ENCODE data around the gene TUBGCP2. TPM values are rescaled to one million over a fixed set of nuclear protein-coding genes. Genes with fewer than 3 reads are reported as not detected.
A peak's percentile ranks its signal among the peaks of the same experiment; 100 is the strongest.
"Not testable (repeated sequence)": the region's sequence is repeated elsewhere in the genome, so short reads cannot be mapped to it uniquely, and the experiment has no call there.

The TUBGCP2 gene
- total and polyA plus RNA-seq, 2 donors from 2014 or later: 61.4 to 93.3 TPM

- H3K27ac ChIP-seq (ENCODE audit: low read depth in 2 of 2, low read length in 2 of 2): no peak overlapping the region
- H3K36me3 ChIP-seq (ENCODE audit: control insufficient read depth in 2 of 3, insufficient read depth in 3 of 3, low read length in 3 of 3): no peaks in the 10 kb centered on the region
- FAIRE-seq: no peak
- no peak overlapping the region for H3K4me3 ChIP-seq (ENCODE audit: low read length in 3 of 3)
- peak in 2 of 5 donors; percentile 48 to 78 for DNase-seq
- H3K9ac ChIP-seq (ENCODE audit: low read length in 3 of 3): no peak overlapping the region
- TF ChIP-seq CTCF (IDR thresholded peaks at IDR 0.05; ENCODE audit: borderline replicate concordance, extremely low read depth, insufficient read depth): no peak
- H3K4me1 ChIP-seq (ENCODE audit: control insufficient read depth in 2 of 3, insufficient read depth in 2 of 3, low read depth in 1 of 3, low read length in 3 of 3): peaks cover 0 to 4% (median 0%) of the 10 kb centered on the region in 3 donors
- no peaks in the 10 kb centered on the region for H3K9me3 ChIP-seq (ENCODE audit: control insufficient read depth in 2 of 3, insufficient read depth in 1 of 3, low read length in 3 of 3)
- H3K27me3 ChIP-seq (ENCODE audit: control insufficient read depth, insufficient read depth, low read length): peaks cover 17% of the 10 kb centered on the region
- intact Hi-C loops (cut with DNase I): no loop called here
Observed at GRCh38 chr10:133236401-133237240, 72.1 kb downstream of the TUBGCP2 start.

- Histone ChIP-seq H3K4me1 (ENCODE audit: control insufficient read depth in 2 of 3, insufficient read depth in 2 of 3, low read depth in 1 of 3, low read length in 3 of 3) (no peaks in the 10 kb centered on the region), H3K9ac (ENCODE audit: low read length in 3 of 3) (no peak overlapping the region), H3K9me3 (ENCODE audit: control insufficient read depth in 2 of 3, insufficient read depth in 1 of 3, low read length in 3 of 3) (no peaks in the 10 kb centered on the region), H3K27ac (ENCODE audit: low read depth in 2 of 2, low read length in 2 of 2) (no peak overlapping the region), H3K36me3 (ENCODE audit: control insufficient read depth in 2 of 3, insufficient read depth in 3 of 3, low read length in 3 of 3) (no peaks in the 10 kb centered on the region), H3K27me3 (ENCODE audit: control insufficient read depth, insufficient read depth, low read length) (peaks cover 20% of the 10 kb centered on the region), H3K4me3 (ENCODE audit: low read length in 3 of 3) (no peak overlapping the region)
- no peak for FAIRE-seq
- no peak for TF ChIP-seq CTCF (IDR thresholded peaks at IDR 0.05; ENCODE audit: borderline replicate concordance, extremely low read depth, insufficient read depth)
- intact Hi-C loops (cut with DNase I): no loop called here
- peak in 2 of 5 donors; percentile 45 to 75 for DNase-seq
Observed at GRCh38 chr10:133235932-133236331, 72.7 kb downstream of the TUBGCP2 start.

GRCh38 chr10:133235265-133235855 lies 73.3 kb downstream of the TUBGCP2 start:
- TF ChIP-seq CTCF (IDR thresholded peaks at IDR 0.05; ENCODE audit: borderline replicate concordance, extremely low read depth, insufficient read depth): no peak
- Histone ChIP-seq H3K4me1 (ENCODE audit: control insufficient read depth in 2 of 3, insufficient read depth in 2 of 3, low read depth in 1 of 3, low read length in 3 of 3) (no peaks in the 10 kb centered on the region), H3K4me3 (ENCODE audit: low read length in 3 of 3) (no peak overlapping the region), H3K27ac (ENCODE audit: low read depth in 2 of 2, low read length in 2 of 2) (no peak overlapping the region), H3K27me3 (ENCODE audit: control insufficient read depth, insufficient read depth, low read length) (peaks cover 20% of the 10 kb centered on the region), H3K9me3 (ENCODE audit: control insufficient read depth in 2 of 3, insufficient read depth in 1 of 3, low read length in 3 of 3) (no peaks in the 10 kb centered on the region), H3K9ac (ENCODE audit: low read length in 3 of 3) (no peak overlapping the region), H3K36me3 (ENCODE audit: control insufficient read depth in 2 of 3, insufficient read depth in 3 of 3, low read length in 3 of 3) (no peaks in the 10 kb centered on the region)
- intact Hi-C loops (cut with DNase I): no loop called here
- no peak for FAIRE-seq
- DNase-seq: peak in 3 of 5 donors; percentile 30 to 72 (median 55)

- H3K27ac ChIP-seq (ENCODE audit: low read depth in 2 of 2, low read length in 2 of 2); H3K36me3 ChIP-seq (ENCODE audit: control insufficient read depth in 2 of 3, insufficient read depth in 3 of 3, low read length in 3 of 3); H3K9ac ChIP-seq (ENCODE audit: low read length in 3 of 3); H3K4me3 ChIP-seq (ENCODE audit: low read length in 3 of 3); intact Hi-C loops (cut with DNase I); H3K9me3 ChIP-seq (ENCODE audit: control insufficient read depth in 2 of 3, insufficient read depth in 1 of 3, low read length in 3 of 3); DNase-seq; H3K4me1 ChIP-seq (ENCODE audit: control insufficient read depth in 2 of 3, insufficient read depth in 2 of 3, low read depth in 1 of 3, low read length in 3 of 3); FAIRE-seq: not testable (repeated sequence)
- peaks cover 20% of the 10 kb centered on the region for H3K27me3 ChIP-seq (ENCODE audit: control insufficient read depth, insufficient read depth, low read length)
Observed at GRCh38 chr10:133234796-133235195, 73.9 kb downstream of the TUBGCP2 start.
